ENCODE results near the gene OR1F1.
"Not testable (repeated sequence)": the region's sequence is repeated elsewhere in the genome, so short reads cannot be mapped to it uniquely, and the experiment has no call there.

Gene OR1F1

GRCh38 chr16:3192476-3193019 lies 4.5 kb downstream of the OR1F1 start:
- peaks cover 25% of the 10 kb centered on the region for H3K4me1 Mint-ChIP-seq (ENCODE audit: low read depth)
- no peaks in the 10 kb centered on the region for H3K36me3 Mint-ChIP-seq (ENCODE audit: low read depth)
- no peak for DNase-seq (ENCODE audit: low spot score)
- peaks cover 58% of the 10 kb centered on the region for H3K27me3 Mint-ChIP-seq (ENCODE audit: low read depth)
- H3K4me3 Mint-ChIP-seq = no peak overlapping the region
- H3K27ac Mint-ChIP-seq = no peak overlapping the region
- no peaks in the 10 kb centered on the region for H3K9me3 Mint-ChIP-seq

- H3K27me3 Mint-ChIP-seq (ENCODE audit: low read depth) = peaks cover 55% of the 10 kb centered on the region
- H3K4me3 Mint-ChIP-seq = no peak overlapping the region
- H3K27ac Mint-ChIP-seq = no peak overlapping the region
- DNase-seq (ENCODE audit: low spot score) = no peak
- H3K9me3 Mint-ChIP-seq = no peaks in the 10 kb centered on the region
- H3K4me1 Mint-ChIP-seq (ENCODE audit: low read depth) = peaks cover 17% of the 10 kb centered on the region
- H3K36me3 Mint-ChIP-seq (ENCODE audit: low read depth) = no peaks in the 10 kb centered on the region
These were observed 5.5 kb downstream of the OR1F1 start for GRCh38 chr16:3193221-3194212.

DNA sequence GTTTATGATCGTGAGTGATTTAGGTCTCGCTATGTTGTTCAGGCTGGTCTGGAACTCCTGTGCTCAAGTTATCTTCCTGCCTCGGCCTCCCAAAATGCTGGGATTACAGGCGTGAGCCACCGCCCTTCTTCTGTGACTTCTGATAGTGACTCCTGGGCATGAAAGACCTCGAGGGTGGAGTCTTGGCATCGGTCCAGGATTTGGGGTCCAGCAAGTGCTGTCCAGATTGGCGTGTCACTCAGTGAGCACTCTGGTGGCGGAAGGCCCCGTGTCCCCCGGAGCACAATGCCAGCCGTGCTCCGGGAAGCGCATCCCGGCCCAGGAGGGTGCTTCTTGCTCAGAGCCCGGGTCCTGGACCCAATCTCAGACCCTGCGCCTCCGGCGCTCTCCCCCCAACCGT lies 6.8 kb downstream of the OR1F1 start:
- no peak for DNase-seq (ENCODE audit: low spot score)
- no peak overlapping the region for H3K4me3 Mint-ChIP-seq
- H3K9me3 Mint-ChIP-seq = no peaks in the 10 kb centered on the region
- no peaks in the 10 kb centered on the region for H3K36me3 Mint-ChIP-seq (ENCODE audit: low read depth)
- H3K27me3 Mint-ChIP-seq (ENCODE audit: low read depth) = peaks cover 46% of the 10 kb centered on the region
- H3K4me1 Mint-ChIP-seq (ENCODE audit: low read depth) = peaks cover 11% of the 10 kb centered on the region
- H3K27ac Mint-ChIP-seq = no peak overlapping the region

DNA sequence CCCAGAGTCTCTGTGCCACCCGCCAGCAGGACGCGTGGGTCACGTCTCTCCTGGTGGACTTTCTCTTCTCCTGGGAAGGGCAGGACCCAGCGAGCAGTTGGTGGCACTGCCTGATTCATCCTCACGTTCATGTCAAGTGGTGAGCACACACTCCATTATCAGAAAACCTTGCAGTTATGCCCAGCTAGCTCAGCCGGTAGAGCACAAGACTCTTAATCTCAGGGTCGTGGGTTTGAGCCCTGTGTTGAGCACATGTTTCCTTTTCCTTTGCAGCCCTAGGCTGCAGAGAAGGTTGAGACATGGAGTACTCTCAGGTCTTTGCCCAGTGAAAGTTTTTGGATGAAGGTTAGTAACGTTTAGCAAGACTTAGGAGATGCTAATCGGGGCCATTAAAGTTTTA lies 8.0 kb downstream of the OR1F1 start:
- Mint-ChIP-seq H3K27ac (no peak overlapping the region), H3K9me3 (no peaks in the 10 kb centered on the region), H3K36me3 (ENCODE audit: low read depth) (no peaks in the 10 kb centered on the region), H3K4me1 (ENCODE audit: low read depth) (peaks cover 5% of the 10 kb centered on the region), H3K27me3 (ENCODE audit: low read depth) (peaks cover 34% of the 10 kb centered on the region), H3K4me3 (no peak overlapping the region)
- DNase-seq (ENCODE audit: low spot score) = no peak

- not testable (repeated sequence) for H3K27ac Mint-ChIP-seq; H3K36me3 Mint-ChIP-seq (ENCODE audit: low read depth); H3K4me1 Mint-ChIP-seq (ENCODE audit: low read depth); DNase-seq (ENCODE audit: low spot score); H3K4me3 Mint-ChIP-seq; H3K9me3 Mint-ChIP-seq
- peaks cover 23% of the 10 kb centered on the region for H3K27me3 Mint-ChIP-seq (ENCODE audit: low read depth)
These were observed 9.8 kb downstream of the OR1F1 start for GRCh38 chr16:3197694-3198333.

DNA sequence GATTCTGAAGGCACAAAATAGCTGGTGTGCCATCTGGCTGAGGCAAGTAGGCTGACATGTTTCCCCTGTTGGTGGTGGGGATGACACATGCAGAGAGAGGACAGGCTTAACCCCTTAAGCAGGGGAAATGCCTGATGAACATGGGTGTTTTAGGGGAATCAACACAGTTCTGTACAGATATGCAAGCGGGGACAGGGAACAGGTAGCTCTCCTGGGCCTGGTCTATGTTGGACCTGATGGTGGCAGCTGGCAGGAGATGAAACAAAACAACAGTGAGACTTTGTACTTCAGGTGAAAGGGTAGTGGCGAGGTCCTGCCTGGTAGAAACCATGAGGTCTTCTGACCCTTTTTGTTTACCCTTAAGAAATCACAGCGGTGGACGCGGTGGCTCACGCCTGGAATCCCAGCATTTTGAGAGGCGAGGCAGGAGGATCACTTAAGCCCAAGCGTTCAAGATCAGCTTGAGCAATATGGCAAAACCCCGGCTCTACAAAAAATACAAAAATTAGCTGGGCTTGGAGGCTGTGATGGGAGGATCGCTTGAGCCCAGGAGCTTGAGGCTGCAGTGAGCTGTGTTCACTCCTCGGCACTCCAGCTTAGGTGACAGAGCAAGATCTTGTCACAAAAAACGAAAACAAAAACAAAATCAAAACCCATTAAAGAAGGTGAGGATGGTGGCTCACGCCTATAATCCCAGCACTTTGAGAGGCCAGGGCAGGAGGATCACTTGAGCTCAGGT lies 10.5 kb downstream of the OR1F1 start:
- Mint-ChIP-seq H3K4me3 (no peak overlapping the region), H3K4me1 (ENCODE audit: low read depth) (no peaks in the 10 kb centered on the region), H3K36me3 (ENCODE audit: low read depth) (no peaks in the 10 kb centered on the region), H3K27ac (no peak overlapping the region), H3K9me3 (no peaks in the 10 kb centered on the region), H3K27me3 (ENCODE audit: low read depth) (peaks cover 23% of the 10 kb centered on the region)
- no peak for DNase-seq (ENCODE audit: low spot score)

DNA sequence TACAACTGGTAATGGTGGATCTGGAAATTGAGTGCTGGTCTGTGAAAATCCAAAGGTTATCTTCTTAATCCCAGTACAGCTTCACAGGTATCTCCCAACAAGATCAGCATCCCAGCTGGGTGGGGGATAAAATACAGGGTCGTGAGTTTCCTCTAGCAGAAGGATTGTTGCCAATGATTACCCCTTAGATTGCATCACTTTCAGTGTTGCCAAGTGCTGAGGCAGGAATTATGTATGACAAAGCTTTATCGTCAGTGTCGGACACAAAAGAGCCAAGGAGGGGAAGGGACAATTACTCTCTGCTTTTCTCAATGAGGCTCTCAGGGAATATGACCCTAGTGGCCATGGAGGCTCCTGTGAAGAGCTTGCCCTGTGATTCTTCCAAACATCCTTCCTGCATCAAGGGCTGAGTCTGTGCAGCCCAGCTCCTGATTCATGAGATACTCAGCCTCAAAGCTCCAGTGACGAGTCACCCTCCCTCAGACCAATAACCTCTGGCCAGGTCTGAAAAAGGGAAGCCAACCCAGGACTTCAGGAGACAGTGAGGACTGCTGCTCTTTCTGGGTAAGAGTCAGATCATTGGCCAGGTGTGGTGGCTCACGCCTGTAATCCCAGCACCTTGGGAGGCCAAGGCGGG lies 15.0 kb downstream of the OR1F1 start:
- Mint-ChIP-seq H3K27ac (no peak overlapping the region), H3K4me1 (ENCODE audit: low read depth) (no peaks in the 10 kb centered on the region), H3K27me3 (ENCODE audit: low read depth) (peaks cover 10% of the 10 kb centered on the region), H3K9me3 (peaks cover 32% of the 10 kb centered on the region), H3K4me3 (no peak overlapping the region), H3K36me3 (ENCODE audit: low read depth) (no peaks in the 10 kb centered on the region)
- DNase-seq (ENCODE audit: low spot score) = no peak

DNA sequence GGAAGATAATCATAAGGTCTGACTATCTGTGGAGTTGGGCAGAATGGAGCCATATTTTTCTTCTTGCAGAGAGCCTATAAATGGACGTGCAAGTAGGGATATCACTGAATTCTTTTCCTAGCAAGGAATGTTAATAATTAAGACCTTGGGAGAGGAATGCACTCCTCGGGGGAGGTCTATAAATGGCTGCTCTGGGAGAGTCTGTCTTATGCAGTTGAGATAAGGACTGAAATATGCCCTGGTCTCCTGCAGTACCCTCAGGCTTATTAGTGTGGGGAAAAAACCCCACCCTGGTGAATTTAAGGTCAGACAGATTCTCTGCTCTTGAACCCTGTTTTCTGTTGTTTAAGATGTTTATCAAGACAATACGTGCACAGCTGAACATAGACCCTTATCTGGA lies 17.9 kb downstream of the OR1F1 start:
- not testable (repeated sequence) for H3K4me1 Mint-ChIP-seq (ENCODE audit: low read depth); DNase-seq (ENCODE audit: low spot score); H3K4me3 Mint-ChIP-seq; H3K36me3 Mint-ChIP-seq (ENCODE audit: low read depth); H3K27ac Mint-ChIP-seq; H3K27me3 Mint-ChIP-seq (ENCODE audit: low read depth)
- peaks cover 43% of the 10 kb centered on the region for H3K9me3 Mint-ChIP-seq

- H3K27me3 Mint-ChIP-seq (ENCODE audit: low read depth) = peaks cover 3% of the 10 kb centered on the region
- DNase-seq (ENCODE audit: low spot score) = no peak
- peaks cover 2% of the 10 kb centered on the region for H3K36me3 Mint-ChIP-seq (ENCODE audit: low read depth)
- H3K27ac Mint-ChIP-seq = no peak overlapping the region
- no peak overlapping the region for H3K4me3 Mint-ChIP-seq
- H3K9me3 Mint-ChIP-seq = peaks cover 52% of the 10 kb centered on the region
- H3K4me1 Mint-ChIP-seq (ENCODE audit: low read depth) = no peaks in the 10 kb centered on the region
These were observed 19.3 kb downstream of the OR1F1 start for GRCh38 chr16:3207086-3207953.

DNA sequence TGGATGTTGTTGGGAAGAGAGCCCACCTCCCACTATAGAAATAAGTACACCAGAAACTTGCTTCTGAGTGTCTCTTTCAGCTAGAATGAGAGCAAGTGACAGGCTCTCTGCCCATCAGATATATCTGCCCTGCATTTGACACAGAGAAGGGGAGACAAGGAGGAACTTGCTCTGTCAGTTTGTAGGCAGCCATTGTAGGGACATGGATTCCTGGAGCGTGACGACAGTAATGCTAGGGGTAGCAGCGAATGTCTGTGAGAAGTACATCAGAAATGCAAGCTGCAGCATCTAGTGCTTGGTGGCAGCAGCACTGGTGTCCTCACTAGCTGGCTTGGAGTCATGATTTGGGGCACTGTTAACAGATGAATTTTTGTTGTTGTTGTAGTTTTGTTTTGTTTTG lies 24.0 kb downstream of the OR1F1 start:
- Mint-ChIP-seq H3K27ac (peak overlapping the region; percentile 15), H3K4me1 (ENCODE audit: low read depth) (peaks cover 30% of the 10 kb centered on the region), H3K27me3 (ENCODE audit: low read depth) (no peaks in the 10 kb centered on the region), H3K9me3 (peaks cover 60% of the 10 kb centered on the region), H3K36me3 (ENCODE audit: low read depth) (peaks cover 29% of the 10 kb centered on the region), H3K4me3 (no peak overlapping the region)
- no peak for DNase-seq (ENCODE audit: low spot score)

- peaks cover 56% of the 10 kb centered on the region for H3K9me3 Mint-ChIP-seq
- H3K4me1 Mint-ChIP-seq (ENCODE audit: low read depth) = peaks cover 30% of the 10 kb centered on the region
- peak overlapping the region; percentile 78 for H3K27ac Mint-ChIP-seq
- no peak for DNase-seq (ENCODE audit: low spot score)
- peaks cover 30% of the 10 kb centered on the region for H3K36me3 Mint-ChIP-seq (ENCODE audit: low read depth)
- no peaks in the 10 kb centered on the region for H3K27me3 Mint-ChIP-seq (ENCODE audit: low read depth)
- no peak overlapping the region for H3K4me3 Mint-ChIP-seq
These were observed 24.6 kb downstream of the OR1F1 start for GRCh38 chr16:3212567-3212966.

DNA sequence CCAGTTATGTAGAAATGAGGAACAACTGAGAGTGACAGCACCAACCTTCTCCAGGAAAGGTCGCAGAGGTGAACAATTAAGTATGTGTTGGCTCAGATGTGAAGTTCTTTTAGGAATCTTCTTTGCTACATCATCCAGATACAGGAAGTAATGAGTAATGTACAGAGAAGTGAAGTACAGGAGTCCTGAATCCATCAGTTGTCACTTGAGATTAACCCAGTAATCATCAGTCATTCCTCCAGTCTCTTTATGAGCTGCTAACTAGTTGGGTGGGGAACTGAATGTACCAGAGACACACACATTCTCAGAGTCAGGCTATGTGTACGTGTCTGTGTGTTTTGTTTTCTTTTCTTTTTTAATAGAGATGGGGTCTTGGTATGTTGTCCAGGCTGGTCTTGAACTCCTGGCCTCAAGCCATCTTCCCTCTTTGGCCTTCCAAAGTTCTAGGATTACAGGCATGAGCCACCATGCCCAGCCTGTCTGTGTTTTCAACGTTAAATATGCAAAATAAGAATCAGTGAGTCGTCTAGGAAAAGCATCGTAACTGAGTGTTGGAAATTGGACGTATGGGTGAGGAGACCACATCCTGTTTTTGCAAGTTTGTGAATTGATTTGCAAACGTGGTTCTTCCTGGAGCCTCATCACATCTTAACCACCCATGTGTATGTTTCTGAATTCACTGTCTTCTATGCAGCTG lies 27.0 kb downstream of the OR1F1 start:
- H3K9me3 Mint-ChIP-seq = peaks cover 49% of the 10 kb centered on the region
- H3K36me3 Mint-ChIP-seq (ENCODE audit: low read depth) = peaks cover 36% of the 10 kb centered on the region
- H3K27me3 Mint-ChIP-seq (ENCODE audit: low read depth) = no peaks in the 10 kb centered on the region
- peak; percentile 28 for DNase-seq (ENCODE audit: low spot score)
- H3K4me1 Mint-ChIP-seq (ENCODE audit: low read depth) = peaks cover 32% of the 10 kb centered on the region
- H3K4me3 Mint-ChIP-seq = peak overlapping the region; percentile 50
- H3K27ac Mint-ChIP-seq = peak overlapping the region; percentile 97
